ENCODE results near the gene DNHD1. TPM values are rescaled to one million over a fixed set of nuclear protein-coding genes. Genes with fewer than 3 reads are reported as not detected.

DNHD1 gene
- total and polyA plus RNA-seq, 2 experiments from 2014 or later, result 3.6 to 9.6 TPM

- Histone ChIP-seq H3F3A (replicated peaks; ENCODE audit: low read depth) (no peaks in the 10 kb centered on the region), H3K27me3 (ENCODE audit: insufficient read depth) (no peaks in the 10 kb centered on the region), H3K27ac (ENCODE audit: low read depth) (no peak overlapping the region), H3K9me2 (ENCODE audit: insufficient read depth) (no peaks in the 10 kb centered on the region), H2AFZ (no peak overlapping the region), H3K36me3 (ENCODE audit: insufficient read depth) (no peaks in the 10 kb centered on the region), H4K20me1 (replicated peaks; ENCODE audit: insufficient read depth) (no peaks in the 10 kb centered on the region), H3K4me2 (no peak overlapping the region), H3K79me2 (replicated peaks; ENCODE audit: insufficient read depth) (no peaks in the 10 kb centered on the region), H3K4me3 (no peak overlapping the region), H3K4me1 (ENCODE audit: insufficient read depth) (no peaks in the 10 kb centered on the region)
- DNase-seq (ENCODE audit: low spot score) (no peak), ATAC-seq (no peak)
- no peaks in the 10 kb centered on the region; the same call in 2 of the 3 replicates for H3K4me1 Mint-ChIP-seq
- H3K27ac Mint-ChIP-seq, result no peak overlapping the region
- H3K9me3 Mint-ChIP-seq, result no peaks in the 10 kb centered on the region
- H3K27me3 Mint-ChIP-seq (ENCODE audit: insufficient read depth, low read depth, poor library complexity), result peaks cover 6% of the 10 kb centered on the region
- H3K36me3 Mint-ChIP-seq (ENCODE audit: low read depth), result no peaks in the 10 kb centered on the region
- no peak overlapping the region for H3K4me3 Mint-ChIP-seq
- TF ChIP-seq ETS1 (IDR thresholded peaks at IDR 0.05) (no peak), ZNF331 (CRISPR knock-in tag; IDR thresholded peaks at IDR 0.05; ENCODE audit: low read depth) (no peak), POLR2AphosphoS5 (IDR thresholded peaks at IDR 0.05; ENCODE audit: low read depth) (no peak), JUNB (IDR thresholded peaks at IDR 0.05; ENCODE audit: unreplicated experiment) (no peak), NANOG (IDR thresholded peaks at IDR 0.05; ENCODE audit: borderline replicate concordance) (no peak), EZH2 (IDR thresholded peaks at IDR 0.05; ENCODE audit: low read depth, unreplicated experiment) (no peak), ZNF114 (CRISPR knock-in tag; IDR thresholded peaks at IDR 0.05) (no peak), STAT1 (IDR thresholded peaks at IDR 0.05; ENCODE audit: unreplicated experiment) (no peak), EZH2phosphoT487 (IDR thresholded peaks at IDR 0.05; ENCODE audit: unreplicated experiment) (no peak), CREB1 (CRISPR knock-in tag; IDR thresholded peaks at IDR 0.05; ENCODE audit: low read depth) (no peak)
- TF ChIP-seq, protein P1, sequence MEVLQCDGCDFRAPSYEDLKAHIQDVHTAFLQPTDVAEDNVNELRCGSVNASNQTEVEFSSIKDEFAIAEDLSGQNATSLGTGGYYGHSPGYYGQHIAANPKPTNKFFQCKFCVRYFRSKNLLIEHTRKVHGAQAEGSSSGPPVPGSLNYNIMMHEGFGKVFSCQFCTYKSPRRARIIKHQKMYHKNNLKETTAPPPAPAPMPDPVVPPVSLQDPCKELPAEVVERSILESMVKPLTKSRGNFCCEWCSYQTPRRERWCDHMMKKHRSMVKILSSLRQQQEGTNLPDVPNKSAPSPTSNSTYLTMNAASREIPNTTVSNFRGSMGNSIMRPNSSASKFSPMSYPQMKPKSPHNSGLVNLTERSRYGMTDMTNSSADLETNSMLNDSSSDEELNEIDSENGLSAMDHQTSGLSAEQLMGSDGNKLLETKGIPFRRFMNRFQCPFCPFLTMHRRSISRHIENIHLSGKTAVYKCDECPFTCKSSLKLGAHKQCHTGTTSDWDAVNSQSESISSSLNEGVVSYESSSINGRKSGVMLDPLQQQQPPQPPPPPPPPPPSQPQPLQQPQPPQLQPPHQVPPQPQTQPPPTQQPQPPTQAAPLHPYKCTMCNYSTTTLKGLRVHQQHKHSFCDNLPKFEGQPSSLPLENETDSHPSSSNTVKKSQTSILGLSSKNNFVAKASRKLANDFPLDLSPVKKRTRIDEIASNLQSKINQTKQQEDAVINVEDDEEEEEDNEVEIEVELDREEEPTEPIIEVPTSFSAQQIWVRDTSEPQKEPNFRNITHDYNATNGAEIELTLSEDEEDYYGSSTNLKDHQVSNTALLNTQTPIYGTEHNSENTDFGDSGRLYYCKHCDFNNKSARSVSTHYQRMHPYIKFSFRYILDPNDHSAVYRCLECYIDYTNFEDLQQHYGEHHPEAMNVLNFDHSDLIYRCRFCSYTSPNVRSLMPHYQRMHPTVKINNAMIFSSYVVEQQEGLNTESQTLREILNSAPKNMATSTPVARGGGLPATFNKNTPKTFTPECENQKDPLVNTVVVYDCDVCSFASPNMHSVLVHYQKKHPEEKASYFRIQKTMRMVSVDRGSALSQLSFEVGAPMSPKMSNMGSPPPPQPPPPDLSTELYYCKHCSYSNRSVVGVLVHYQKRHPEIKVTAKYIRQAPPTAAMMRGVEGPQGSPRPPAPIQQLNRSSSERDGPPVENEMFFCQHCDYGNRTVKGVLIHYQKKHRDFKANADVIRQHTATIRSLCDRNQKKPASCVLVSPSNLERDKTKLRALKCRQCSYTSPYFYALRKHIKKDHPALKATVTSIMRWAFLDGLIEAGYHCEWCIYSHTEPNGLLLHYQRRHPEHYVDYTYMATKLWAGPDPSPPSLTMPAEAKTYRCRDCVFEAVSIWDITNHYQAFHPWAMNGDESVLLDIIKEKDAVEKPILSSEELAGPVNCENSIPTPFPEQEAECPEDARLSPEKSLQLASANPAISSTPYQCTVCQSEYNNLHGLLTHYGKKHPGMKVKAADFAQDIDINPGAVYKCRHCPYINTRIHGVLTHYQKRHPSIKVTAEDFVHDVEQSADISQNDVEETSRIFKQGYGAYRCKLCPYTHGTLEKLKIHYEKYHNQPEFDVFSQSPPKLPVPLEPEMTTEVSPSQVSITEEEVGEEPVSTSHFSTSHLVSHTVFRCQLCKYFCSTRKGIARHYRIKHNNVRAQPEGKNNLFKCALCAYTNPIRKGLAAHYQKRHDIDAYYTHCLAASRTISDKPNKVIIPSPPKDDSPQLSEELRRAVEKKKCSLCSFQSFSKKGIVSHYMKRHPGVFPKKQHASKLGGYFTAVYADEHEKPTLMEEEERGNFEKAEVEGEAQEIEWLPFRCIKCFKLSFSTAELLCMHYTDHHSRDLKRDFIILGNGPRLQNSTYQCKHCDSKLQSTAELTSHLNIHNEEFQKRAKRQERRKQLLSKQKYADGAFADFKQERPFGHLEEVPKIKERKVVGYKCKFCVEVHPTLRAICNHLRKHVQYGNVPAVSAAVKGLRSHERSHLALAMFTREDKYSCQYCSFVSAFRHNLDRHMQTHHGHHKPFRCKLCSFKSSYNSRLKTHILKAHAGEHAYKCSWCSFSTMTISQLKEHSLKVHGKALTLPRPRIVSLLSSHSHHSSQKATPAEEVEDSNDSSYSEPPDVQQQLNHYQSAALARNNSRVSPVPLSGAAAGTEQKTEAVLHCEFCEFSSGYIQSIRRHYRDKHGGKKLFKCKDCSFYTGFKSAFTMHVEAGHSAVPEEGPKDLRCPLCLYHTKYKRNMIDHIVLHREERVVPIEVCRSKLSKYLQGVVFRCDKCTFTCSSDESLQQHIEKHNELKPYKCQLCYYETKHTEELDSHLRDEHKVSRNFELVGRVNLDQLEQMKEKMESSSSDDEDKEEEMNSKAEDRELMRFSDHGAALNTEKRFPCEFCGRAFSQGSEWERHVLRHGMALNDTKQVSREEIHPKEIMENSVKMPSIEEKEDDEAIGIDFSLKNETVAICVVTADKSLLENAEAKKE (CRISPR knock-in tag; IDR thresholded peaks at IDR 0.05), result no peak
- TF ChIP-seq, protein P2, sequence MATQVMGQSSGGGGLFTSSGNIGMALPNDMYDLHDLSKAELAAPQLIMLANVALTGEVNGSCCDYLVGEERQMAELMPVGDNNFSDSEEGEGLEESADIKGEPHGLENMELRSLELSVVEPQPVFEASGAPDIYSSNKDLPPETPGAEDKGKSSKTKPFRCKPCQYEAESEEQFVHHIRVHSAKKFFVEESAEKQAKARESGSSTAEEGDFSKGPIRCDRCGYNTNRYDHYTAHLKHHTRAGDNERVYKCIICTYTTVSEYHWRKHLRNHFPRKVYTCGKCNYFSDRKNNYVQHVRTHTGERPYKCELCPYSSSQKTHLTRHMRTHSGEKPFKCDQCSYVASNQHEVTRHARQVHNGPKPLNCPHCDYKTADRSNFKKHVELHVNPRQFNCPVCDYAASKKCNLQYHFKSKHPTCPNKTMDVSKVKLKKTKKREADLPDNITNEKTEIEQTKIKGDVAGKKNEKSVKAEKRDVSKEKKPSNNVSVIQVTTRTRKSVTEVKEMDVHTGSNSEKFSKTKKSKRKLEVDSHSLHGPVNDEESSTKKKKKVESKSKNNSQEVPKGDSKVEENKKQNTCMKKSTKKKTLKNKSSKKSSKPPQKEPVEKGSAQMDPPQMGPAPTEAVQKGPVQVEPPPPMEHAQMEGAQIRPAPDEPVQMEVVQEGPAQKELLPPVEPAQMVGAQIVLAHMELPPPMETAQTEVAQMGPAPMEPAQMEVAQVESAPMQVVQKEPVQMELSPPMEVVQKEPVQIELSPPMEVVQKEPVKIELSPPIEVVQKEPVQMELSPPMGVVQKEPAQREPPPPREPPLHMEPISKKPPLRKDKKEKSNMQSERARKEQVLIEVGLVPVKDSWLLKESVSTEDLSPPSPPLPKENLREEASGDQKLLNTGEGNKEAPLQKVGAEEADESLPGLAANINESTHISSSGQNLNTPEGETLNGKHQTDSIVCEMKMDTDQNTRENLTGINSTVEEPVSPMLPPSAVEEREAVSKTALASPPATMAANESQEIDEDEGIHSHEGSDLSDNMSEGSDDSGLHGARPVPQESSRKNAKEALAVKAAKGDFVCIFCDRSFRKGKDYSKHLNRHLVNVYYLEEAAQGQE (IDR thresholded peaks at IDR 0.05; ENCODE audit: unreplicated experiment), result no peak
- TF ChIP-seq, protein P3, sequence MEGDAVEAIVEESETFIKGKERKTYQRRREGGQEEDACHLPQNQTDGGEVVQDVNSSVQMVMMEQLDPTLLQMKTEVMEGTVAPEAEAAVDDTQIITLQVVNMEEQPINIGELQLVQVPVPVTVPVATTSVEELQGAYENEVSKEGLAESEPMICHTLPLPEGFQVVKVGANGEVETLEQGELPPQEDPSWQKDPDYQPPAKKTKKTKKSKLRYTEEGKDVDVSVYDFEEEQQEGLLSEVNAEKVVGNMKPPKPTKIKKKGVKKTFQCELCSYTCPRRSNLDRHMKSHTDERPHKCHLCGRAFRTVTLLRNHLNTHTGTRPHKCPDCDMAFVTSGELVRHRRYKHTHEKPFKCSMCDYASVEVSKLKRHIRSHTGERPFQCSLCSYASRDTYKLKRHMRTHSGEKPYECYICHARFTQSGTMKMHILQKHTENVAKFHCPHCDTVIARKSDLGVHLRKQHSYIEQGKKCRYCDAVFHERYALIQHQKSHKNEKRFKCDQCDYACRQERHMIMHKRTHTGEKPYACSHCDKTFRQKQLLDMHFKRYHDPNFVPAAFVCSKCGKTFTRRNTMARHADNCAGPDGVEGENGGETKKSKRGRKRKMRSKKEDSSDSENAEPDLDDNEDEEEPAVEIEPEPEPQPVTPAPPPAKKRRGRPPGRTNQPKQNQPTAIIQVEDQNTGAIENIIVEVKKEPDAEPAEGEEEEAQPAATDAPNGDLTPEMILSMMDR (conservative IDR thresholded peaks at IDR 0.05; ENCODE audit: low read depth in 2 of 2), result no peak
These were observed 51.0 kb downstream of the DNHD1 start for GRCh38 chr11:6548121-6548520.
